ENCODE results near the gene ZNF827. TPM values are rescaled to one million over a fixed set of nuclear protein-coding genes. Genes with fewer than 3 reads are reported as not detected.

ZNF827 gene
- total RNA-seq, 1 experiment from 2014 or later = 19.1 TPM

GRCh38 chr4:145870155-145871020, 68.2 kb downstream of the ZNF827 start:
- RAD21 ChIA-PET (ENCODE audit: low non-redundant PET in 1 of 2, low total read pairs in 2 of 2, uncharacterized antibody in 2 of 2, unreplicated experiment in 2 of 2) = interaction anchor here in 1 of 2 experiments (0.7 kb wide), 1 partner anchor 57 kb away, joined by 3 read pairs; no protein-coding TSS in a partner anchor
- no peaks in the 10 kb centered on the region; the same call in 1 of the 2 replicates for H3K79me2 ChIP-seq (ENCODE audit: insufficient read depth, low read length)
- intact Hi-C loops (cut with micrococcal nuclease) = no loop called here
- BruUV-seq (replicated peaks) = no TSS peak
- H3K9ac ChIP-seq (ENCODE audit: low read length) = no peak overlapping the region
- no peak overlapping the region for H3K4me3 ChIP-seq (replicated peaks in 1 of 2; ENCODE audit: low read depth in 1 of 2, low read length in 2 of 2)
- no peaks in the 10 kb centered on the region for H3K9me3 ChIP-seq (ENCODE audit: control insufficient read depth in 1 of 2, insufficient read depth in 1 of 2, low read depth in 1 of 2, low read length in 2 of 2)
- H3K9me2 ChIP-seq (ENCODE audit: insufficient read depth) = no peaks in the 10 kb centered on the region
- no peaks in the 10 kb centered on the region for H3K4me1 ChIP-seq (ENCODE audit: control insufficient read depth in 1 of 2, insufficient read depth in 2 of 2, low read length in 2 of 2)
- ATAC-seq (no peak), DNase-seq (ENCODE audit: low read depth, low spot score) (no peak)
- H3K27ac ChIP-seq (ENCODE audit: low read depth, low read length) = no peak overlapping the region
- 0 out of 4 replicates have a peak, but pooled peaks cover 0 to 6% of the 10 kb centered on the region in 2 experiments for H3K36me3 ChIP-seq (ENCODE audit: control insufficient read depth in 1 of 2, insufficient read depth in 2 of 2, low read length in 2 of 2)
- no peak overlapping the region for H3K4me2 ChIP-seq (ENCODE audit: low read length)
- H3K27me3 ChIP-seq (ENCODE audit: insufficient read depth, low read length) = no peaks in the 10 kb centered on the region
- no peak for TF ChIP-seq EGR1 (IDR thresholded peaks at IDR 0.05; ENCODE audit: low read depth)
- TF ChIP-seq POLR2AphosphoS5 (IDR thresholded peaks at IDR 0.05; ENCODE audit: low read depth, low read length) = no peak
- no peak for TF ChIP-seq POLR2A (IDR thresholded peaks at IDR 0.05; ENCODE audit: borderline replicate concordance, extremely low read depth, insufficient read depth, insufficient read length)
- POLR2A ChIA-PET = no interaction called here
- CTCF ChIA-PET = no interaction called here
- no peaks in the 10 kb centered on the region for H4K20me1 ChIP-seq (ENCODE audit: insufficient read depth)
- no peak overlapping the region for H2AFZ ChIP-seq (ENCODE audit: low read depth, low read length, poor library complexity, severe bottlenecking)

- DNase-seq (ENCODE audit: low read depth, low spot score) (no peak), ATAC-seq (no peak)
- 0 out of 4 replicates have a peak, but pooled peaks cover 0 to 6% of the 10 kb centered on the region in 2 experiments for H3K36me3 ChIP-seq (ENCODE audit: control insufficient read depth in 1 of 2, insufficient read depth in 2 of 2, low read length in 2 of 2)
- H3K4me2 ChIP-seq (ENCODE audit: low read length) = no peak overlapping the region
- H3K27ac ChIP-seq (ENCODE audit: low read depth, low read length) = no peak overlapping the region
- ChIA-PET CTCF (no interaction called here), RAD21 (ENCODE audit: low non-redundant PET in 1 of 2, low total read pairs in 2 of 2, uncharacterized antibody in 2 of 2, unreplicated experiment in 2 of 2) (no interaction called here), POLR2A (no interaction called here)
- H3K27me3 ChIP-seq (ENCODE audit: insufficient read depth, low read length) = no peaks in the 10 kb centered on the region
- H3K9ac ChIP-seq (ENCODE audit: low read length) = no peak overlapping the region
- intact Hi-C loops (cut with micrococcal nuclease) = no loop called here
- H3K4me3 ChIP-seq (replicated peaks in 1 of 2; ENCODE audit: low read depth in 1 of 2, low read length in 2 of 2) = no peak overlapping the region
- H3K4me1 ChIP-seq (ENCODE audit: control insufficient read depth in 1 of 2, insufficient read depth in 2 of 2, low read length in 2 of 2) = no peaks in the 10 kb centered on the region
- TF ChIP-seq JUND (IDR thresholded peaks at IDR 0.05) (no peak), CBX3 (IDR thresholded peaks at IDR 0.05; ENCODE audit: low read depth) (no peak), CTCF (IDR thresholded peaks at IDR 0.05 in 2 of 3, conservative IDR thresholded peaks at IDR 0.05 in 1 of 3; ENCODE audit: borderline replicate concordance in 1 of 3, insufficient read depth in 1 of 3, low read depth in 2 of 3, low read length in 2 of 3) (peak in 2 of 3 experiments; percentile 4 to 32; a peak in 1 of 6 replicates), YY1 (IDR thresholded peaks at IDR 0.05; ENCODE audit: extremely low read depth, insufficient replicate concordance, low read depth, low read length) (no peak), RAD21 (IDR thresholded peaks at IDR 0.05; ENCODE audit: low read depth) (peak; percentile 33; the same call in 1 of the 2 replicates), SRF (IDR thresholded peaks at IDR 0.05; ENCODE audit: low read depth) (no peak)
- no TSS peak for BruUV-seq (replicated peaks)
- no peaks in the 10 kb centered on the region for H3K79me2 ChIP-seq (ENCODE audit: insufficient read depth, low read length)
- no peak overlapping the region for H2AFZ ChIP-seq (ENCODE audit: low read depth, low read length, poor library complexity, severe bottlenecking)
- H3K9me3 ChIP-seq (ENCODE audit: control insufficient read depth in 1 of 2, insufficient read depth in 1 of 2, low read depth in 1 of 2, low read length in 2 of 2) = no peaks in the 10 kb centered on the region
- no peaks in the 10 kb centered on the region for H4K20me1 ChIP-seq (ENCODE audit: insufficient read depth)
- no peaks in the 10 kb centered on the region for H3K9me2 ChIP-seq (ENCODE audit: insufficient read depth)
Measured at GRCh38 chr4:145868637-145869409, 69.8 kb downstream of the ZNF827 start.

Data from HCT116 (cell line).